ENCODE data around the gene DTX4.

DNA sequence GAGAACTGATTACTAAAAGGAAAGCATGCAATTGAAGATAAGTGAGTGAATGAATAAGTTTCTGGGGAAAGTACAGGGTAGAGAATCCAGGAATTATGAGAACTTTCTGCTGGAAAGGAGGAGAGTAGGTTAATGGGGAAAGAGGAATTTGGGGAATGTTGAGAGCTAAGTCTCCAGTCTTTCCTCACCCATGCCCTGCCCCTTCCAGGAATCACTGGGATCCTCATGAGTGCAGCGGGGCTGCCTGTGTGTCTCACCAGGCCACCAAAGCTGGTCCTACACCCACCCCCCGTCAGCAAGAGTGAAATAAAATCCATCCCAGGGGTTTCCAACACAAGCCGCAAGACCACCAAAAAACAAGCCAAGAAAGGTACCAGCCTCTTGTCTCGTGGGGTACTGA, 17.0 kb downstream of the DTX4 start:
- TF ChIP-seq POLR2AphosphoS5 (IDR thresholded peaks at IDR 0.05; ENCODE audit: low read depth, low read length) (no peak), TAF1 (IDR thresholded peaks at IDR 0.05; ENCODE audit: borderline replicate concordance, low read depth, low read length) (no peak), POLR2A (IDR thresholded peaks at IDR 0.05; ENCODE audit: low read depth, low read length) (no peak)
